H9 (cell line): Measurements from ENCODE around the gene VSTM2A. TPM values are rescaled to one million over a fixed set of nuclear protein-coding genes. Genes with fewer than 3 reads are reported as not detected.

Source experiments
- DNase-seq: peaks from one replicate; pipeline ENCODE4 v3.0.0-alpha.2; 2017
- H2AFZ ChIP-seq: one replicate; pipeline ENCODE4 v1.6.1; 2013; ENCODE audit warnings: mild to moderate bottlenecking, low read length, control low read depth, moderate library complexity
- H2AK5ac ChIP-seq: 2 replicates; pipeline ENCODE4 v1.6.1; 2013; ENCODE audit warnings: low read length, control low read depth, mixed read lengths; ENCODE audit not compliant: insufficient read length
- H2BK120ac ChIP-seq: one replicate; pipeline ENCODE4 v1.6.1; 2013; ENCODE audit warnings: low read depth, mild to moderate bottlenecking, low read length, control low read depth, inconsistent platforms; ENCODE audit not compliant: poor library complexity, severe bottlenecking
- H2BK12ac ChIP-seq: 2 replicates; pipeline ENCODE4 v1.6.1; 2013; ENCODE audit warnings: low read length, control low read depth, mixed read lengths, low read depth; ENCODE audit not compliant: insufficient read length
- H2BK15ac ChIP-seq: 2 replicates; pipeline ENCODE4 v1.6.1; 2013; ENCODE audit warnings: low read depth, low read length, control low read depth
- H2BK20ac ChIP-seq: one replicate; pipeline ENCODE4 v1.6.1; 2013; ENCODE audit warnings: low read depth, mild to moderate bottlenecking, low read length, control low read depth, inconsistent platforms; ENCODE audit not compliant: poor library complexity, severe bottlenecking
- H2BK5ac ChIP-seq: 2 replicates; pipeline ENCODE4 v1.6.1; 2013; ENCODE audit warnings: low read length, control low read depth, mixed read lengths; ENCODE audit not compliant: insufficient read length
- H3K14ac ChIP-seq: 2 replicates; pipeline ENCODE4 v1.6.1; 2013; ENCODE audit warnings: low read length, control low read depth; ENCODE audit not compliant: insufficient read depth
- H3K18ac ChIP-seq: 2 replicates; pipeline ENCODE4 v1.6.1; 2013; ENCODE audit warnings: low read depth, mild to moderate bottlenecking, mixed read lengths, low read length, control low read depth; ENCODE audit not compliant: insufficient read length
- H3K23ac ChIP-seq: 2 replicates; pipeline ENCODE4 v1.6.1; 2013; ENCODE audit warnings: low read length, control low read depth, mixed read lengths, low read depth; ENCODE audit not compliant: insufficient read length
- H3K23me2 ChIP-seq: 2 replicates; pipeline ENCODE4 v1.6.1; 2013; ENCODE audit warnings: low read depth, mild to moderate bottlenecking, mixed read lengths, low read length, control low read depth; ENCODE audit not compliant: insufficient read length, poor library complexity, severe bottlenecking
- H3K27ac ChIP-seq: 2 replicates; pipeline ENCODE4 v1.5.1; 2013; ENCODE audit warnings: low read length, control low read depth, mixed read lengths, low read depth; ENCODE audit not compliant: insufficient read length
- H3K27me3 ChIP-seq: 2 replicates; pipeline ENCODE4 v1.6.1; 2013; ENCODE audit warnings: low read length, control low read depth, inconsistent platforms; ENCODE audit not compliant: insufficient read depth
- H3K4ac ChIP-seq: 2 replicates; pipeline ENCODE4 v1.6.1; 2013; ENCODE audit warnings: low read depth, mild to moderate bottlenecking, control low read depth, inconsistent platforms, low read length, moderate library complexity
- H3K4me1 ChIP-seq: 2 replicates; pipeline ENCODE4 v1.6.1; 2013; ENCODE audit warnings: low read length, control low read depth, inconsistent platforms; ENCODE audit not compliant: insufficient read depth
- H3K4me2 ChIP-seq: 2 replicates; pipeline ENCODE4 v1.6.1; 2013; ENCODE audit warnings: low read length, control low read depth, mixed read lengths; ENCODE audit not compliant: insufficient read length, insufficient read depth
- H3K56ac ChIP-seq: 2 replicates; pipeline ENCODE4 v1.6.1; 2013; ENCODE audit warnings: low read depth, mild to moderate bottlenecking, mixed read lengths, low read length, control low read depth; ENCODE audit not compliant: insufficient read length
- H3K79me1 ChIP-seq: 2 replicates; pipeline ENCODE4 v1.6.1; 2013; ENCODE audit warnings: low read depth, mild to moderate bottlenecking, moderate library complexity, low read length, control low read depth, inconsistent platforms; ENCODE audit not compliant: insufficient read depth, poor library complexity, severe bottlenecking
- H3K79me2 ChIP-seq: 2 replicates; pipeline ENCODE4 v1.6.1; 2013; ENCODE audit warnings: low read length, control low read depth, inconsistent platforms; ENCODE audit not compliant: insufficient read depth
- H3K9ac ChIP-seq: 2 replicates; pipeline ENCODE4 v1.6.1; 2013; ENCODE audit warnings: low read length, control low read depth, mixed read lengths; ENCODE audit not compliant: insufficient read length; ENCODE audit errors: extremely low read depth
- H3K9me3 ChIP-seq: one replicate; pipeline ENCODE4 v1.6.1; 2013; ENCODE audit warnings: low read depth, low read length, inconsistent platforms; ENCODE audit not compliant: control insufficient read depth
- H3T11ph ChIP-seq: one replicate; pipeline ENCODE4 v1.6.1; 2013; ENCODE audit warnings: mild to moderate bottlenecking, low read length, control low read depth, inconsistent platforms
- H4K20me1 ChIP-seq: one replicate; pipeline ENCODE4 v1.6.1; 2013; ENCODE audit not compliant: control insufficient read depth, insufficient read length, insufficient read depth
- H4K5ac ChIP-seq: 2 replicates; pipeline ENCODE4 v1.6.1; 2013; ENCODE audit warnings: low read depth, mild to moderate bottlenecking, mixed read lengths, low read length, control low read depth; ENCODE audit not compliant: insufficient read length
- H4K8ac ChIP-seq: replicated peaks from 2 replicates; pipeline ENCODE4 v1.6.1; 2013; ENCODE audit warnings: low read length, control low read depth, mixed read lengths, low read depth; ENCODE audit not compliant: insufficient read length
- H4K91ac ChIP-seq: 2 replicates; pipeline ENCODE4 v1.6.1; 2013; ENCODE audit warnings: low read depth, mild to moderate bottlenecking, moderate library complexity, mixed read lengths, low read length, control low read depth; ENCODE audit not compliant: insufficient read length
- H3K27ac Mint-ChIP-seq, 3 experiments: 2 replicates in 2 of 3; 3 replicates in 1 of 3; pipeline ENCODE4 v1.8.0; 2020 to 2021; ENCODE audit warnings: mixed read lengths in 3 of 3, mild to moderate bottlenecking in 1 of 3, moderate library complexity in 1 of 3
- H3K27me3 Mint-ChIP-seq: 2 replicates; pipeline ENCODE4 v1.8.0; 2021; ENCODE audit warnings: low read depth, mild to moderate bottlenecking, moderate library complexity, mixed read lengths
- H3K36me3 Mint-ChIP-seq, 3 experiments: 2 replicates in 2 of 3; 3 replicates in 1 of 3; pipeline ENCODE4 v1.8.0; 2020 to 2021; ENCODE audit warnings: low read depth in 3 of 3, mixed read lengths in 3 of 3; ENCODE audit not compliant: insufficient read depth in 1 of 3
- H3K4me1 Mint-ChIP-seq, 2 experiments: 2 replicates each; pipeline ENCODE4 v1.8.0; 2020; ENCODE audit warnings: mixed read lengths in 2 of 2
- H3K4me3 Mint-ChIP-seq, 2 experiments: 2 replicates in 1 of 2; 3 replicates in 1 of 2; pipeline ENCODE4 v1.8.0; 2020 to 2021; ENCODE audit warnings: mild to moderate bottlenecking in 2 of 2, mixed read lengths in 2 of 2, moderate library complexity in 1 of 2
- H3K9me3 Mint-ChIP-seq, 2 experiments: 2 replicates in 1 of 2; 3 replicates in 1 of 2; pipeline ENCODE4 v1.8.0; 2020; ENCODE audit warnings: mild to moderate bottlenecking in 2 of 2, mixed read lengths in 2 of 2, moderate library complexity in 1 of 2
- WGBS: extraction: QIAGEN DNeasy Blood & Tissue Kit; methylation state at CpG from one replicate; pipeline ENCODE4 v1.1.7; 2013; ENCODE audit warnings: missing lambda C conversion rate, low lambda C conversion rate, mixed read lengths; ENCODE audit not compliant: insufficient read length; ENCODE audit errors: extremely low coverage; 5-methylcytosine and 5-hydroxymethylcytosine counted together
- total RNA-seq: library from RNA; stranded (reverse); gene quantifications from 2 replicates; pipeline ENCODE4 v1.2.1, GENCODE V29; 2021
- TF ChIP-seq, protein P1 (sequence below): fragments of 200-600 bp; sonication (generic); conservative IDR thresholded peaks from 3 replicates; pipeline ENCODE4 v1.8.0; 2021; ENCODE audit warnings: antibody characterized with exemption, mild to moderate bottlenecking

VSTM2A gene
- total RNA-seq, 1 experiment from 2014 or later: 0.11 TPM

DNA sequence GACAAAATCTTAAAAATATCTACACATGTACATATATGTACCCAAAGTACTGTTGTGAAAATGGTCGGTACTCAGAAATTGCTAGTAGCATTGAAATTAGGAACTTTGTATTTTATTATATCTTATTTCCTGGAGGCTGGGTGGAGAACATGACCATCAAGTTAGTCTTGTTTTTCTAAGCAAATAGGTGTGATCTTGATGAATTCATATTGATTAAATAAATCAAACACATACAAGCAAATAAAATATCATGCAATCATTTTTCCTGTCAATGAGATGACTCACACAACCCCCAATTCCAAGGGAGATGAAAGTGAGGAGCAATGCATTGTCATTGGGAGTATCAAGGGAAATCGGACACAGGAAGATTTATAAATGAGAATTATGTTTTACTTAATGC lies 18.0 kb downstream of the VSTM2A start:
- Histone ChIP-seq H3K9ac (no peak overlapping the region), H3K14ac (no peak overlapping the region), H3K4me2 (no peak overlapping the region), H3K27ac (no peak overlapping the region), H4K20me1 (no peaks in the 10 kb centered on the region), H2BK120ac (no peak overlapping the region), H3K56ac (no peak overlapping the region), H3K4ac (no peak overlapping the region), H2AK5ac (no peak overlapping the region), H4K91ac (no peak overlapping the region), H2BK15ac (no peak overlapping the region), H3K23me2 (no peaks in the 10 kb centered on the region), H2BK12ac (no peak overlapping the region), H3K79me1 (no peaks in the 10 kb centered on the region), H3K9me3 (no peaks in the 10 kb centered on the region), H3K79me2 (no peaks in the 10 kb centered on the region), H2AFZ (no peak overlapping the region), H2BK20ac (no peak overlapping the region), H4K5ac (no peak overlapping the region), H3K18ac (no peak overlapping the region), H3K23ac (no peak overlapping the region), H3T11ph (no peak overlapping the region), H2BK5ac (no peak overlapping the region), H3K4me1 (no peaks in the 10 kb centered on the region), H3K27me3 (no peaks in the 10 kb centered on the region), H4K8ac (no peak overlapping the region)
- no peaks in the 10 kb centered on the region for H3K36me3 Mint-ChIP-seq
- TF ChIP-seq, protein P1, sequence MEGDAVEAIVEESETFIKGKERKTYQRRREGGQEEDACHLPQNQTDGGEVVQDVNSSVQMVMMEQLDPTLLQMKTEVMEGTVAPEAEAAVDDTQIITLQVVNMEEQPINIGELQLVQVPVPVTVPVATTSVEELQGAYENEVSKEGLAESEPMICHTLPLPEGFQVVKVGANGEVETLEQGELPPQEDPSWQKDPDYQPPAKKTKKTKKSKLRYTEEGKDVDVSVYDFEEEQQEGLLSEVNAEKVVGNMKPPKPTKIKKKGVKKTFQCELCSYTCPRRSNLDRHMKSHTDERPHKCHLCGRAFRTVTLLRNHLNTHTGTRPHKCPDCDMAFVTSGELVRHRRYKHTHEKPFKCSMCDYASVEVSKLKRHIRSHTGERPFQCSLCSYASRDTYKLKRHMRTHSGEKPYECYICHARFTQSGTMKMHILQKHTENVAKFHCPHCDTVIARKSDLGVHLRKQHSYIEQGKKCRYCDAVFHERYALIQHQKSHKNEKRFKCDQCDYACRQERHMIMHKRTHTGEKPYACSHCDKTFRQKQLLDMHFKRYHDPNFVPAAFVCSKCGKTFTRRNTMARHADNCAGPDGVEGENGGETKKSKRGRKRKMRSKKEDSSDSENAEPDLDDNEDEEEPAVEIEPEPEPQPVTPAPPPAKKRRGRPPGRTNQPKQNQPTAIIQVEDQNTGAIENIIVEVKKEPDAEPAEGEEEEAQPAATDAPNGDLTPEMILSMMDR: no peak
- H3K4me3 Mint-ChIP-seq: no peak overlapping the region
- no peak overlapping the region for H3K27ac Mint-ChIP-seq
- peaks cover 11 to 19% of the 10 kb centered on the region in 2 experiments for H3K4me1 Mint-ChIP-seq
- WGBS: no CpG with 5 or more reads among the region's 2 CpGs
- DNase-seq: no peak
- peaks cover under 1% of the 10 kb centered on the region; the same call in 1 of the 2 replicates for H3K27me3 Mint-ChIP-seq
- no peaks in the 10 kb centered on the region; a peak in 1 of 5 replicates for H3K9me3 Mint-ChIP-seq
